Cortex of kidney (tissue), 1 donor: ENCODE measurements around the gene LCOR.
"Not testable (repeated sequence)": the region's sequence is repeated elsewhere in the genome, so short reads cannot be mapped to it uniquely, and the experiment has no call there.

Source experiments
- DNase-seq: peaks from one replicate; lab custom pipeline; 2025; lab: John Stamatoyannopoulos, UW

Gene LCOR

DNA sequence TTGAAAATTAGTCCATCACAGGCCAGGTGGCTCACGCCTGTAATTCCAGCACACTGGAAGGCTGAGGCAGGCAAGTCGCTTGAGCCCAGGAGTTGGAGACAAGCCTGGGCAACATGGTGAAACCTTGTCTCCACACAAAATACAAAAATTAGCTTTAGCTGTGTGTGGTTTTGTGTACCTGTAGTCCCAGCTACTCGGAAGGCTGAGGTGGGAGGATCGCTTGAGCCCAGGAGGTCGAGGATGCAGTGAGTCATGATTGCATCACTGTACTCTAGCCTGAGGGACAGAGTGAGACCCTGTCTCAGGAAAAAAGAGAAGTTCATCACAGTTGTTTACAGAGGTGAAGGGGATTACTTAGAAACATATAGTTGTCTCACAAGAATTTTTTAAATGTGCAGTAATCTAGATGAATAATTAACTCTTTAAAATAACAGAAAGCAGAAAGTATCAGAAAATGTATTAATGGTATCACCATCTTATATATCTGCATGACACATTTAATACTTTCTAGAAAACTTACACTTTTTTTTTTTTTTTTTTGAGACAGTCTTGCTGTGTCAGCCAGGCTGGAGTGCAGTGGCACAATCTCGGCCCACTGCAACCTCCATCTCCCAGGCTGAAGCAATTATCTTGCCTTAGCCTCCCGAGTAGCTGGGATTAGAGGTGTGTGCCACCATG lies 8.9 kb downstream of the LCOR start:
- DNase-seq: no peak

GRCh38 chr10:96842896-96843723 lies 11.0 kb downstream of the LCOR start:
- DNase-seq: no peak

GRCh38 chr10:96843823-96844222 lies 11.7 kb downstream of the LCOR start:
- DNase-seq: no peak

DNA sequence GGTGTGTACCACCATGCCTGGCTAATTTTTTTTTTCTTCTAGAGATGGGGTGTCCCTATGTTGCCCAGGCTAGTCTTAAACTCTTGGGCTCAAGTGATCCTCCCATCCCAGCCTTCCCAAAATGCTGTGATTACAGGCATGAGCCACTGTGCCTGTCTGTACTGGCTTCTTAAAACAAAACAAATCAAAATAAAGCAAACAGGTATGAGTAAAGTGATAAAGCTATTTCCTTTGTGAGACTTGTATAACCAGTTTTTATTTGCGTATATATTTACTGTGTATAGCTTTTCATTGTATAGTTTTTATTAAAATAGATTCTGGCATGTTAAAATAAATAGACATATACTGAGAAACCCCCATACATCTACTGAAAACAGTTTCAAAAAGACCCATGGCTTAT lies 14.3 kb downstream of the LCOR start:
- no peak for DNase-seq

DNA sequence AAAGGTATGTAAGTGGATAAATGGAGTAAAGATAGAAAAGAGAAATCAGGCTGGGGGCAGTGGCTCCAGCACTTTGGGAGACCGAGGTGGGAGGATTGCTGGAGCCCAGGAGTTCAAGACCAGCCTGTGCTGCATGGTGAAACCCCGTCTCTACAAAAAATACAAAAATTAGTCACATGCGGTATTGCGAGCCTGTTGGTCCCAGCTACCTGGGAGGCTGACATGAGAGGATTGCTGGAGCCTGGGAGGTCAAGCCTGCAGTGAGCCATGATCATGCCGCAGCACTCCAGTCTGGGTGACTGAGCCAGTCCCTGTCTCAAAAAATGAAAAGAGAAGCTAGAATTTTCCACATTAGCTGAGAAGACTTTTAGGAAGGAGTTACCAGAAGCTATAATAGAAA lies 14.8 kb downstream of the LCOR start:
- DNase-seq: no peak

DNA sequence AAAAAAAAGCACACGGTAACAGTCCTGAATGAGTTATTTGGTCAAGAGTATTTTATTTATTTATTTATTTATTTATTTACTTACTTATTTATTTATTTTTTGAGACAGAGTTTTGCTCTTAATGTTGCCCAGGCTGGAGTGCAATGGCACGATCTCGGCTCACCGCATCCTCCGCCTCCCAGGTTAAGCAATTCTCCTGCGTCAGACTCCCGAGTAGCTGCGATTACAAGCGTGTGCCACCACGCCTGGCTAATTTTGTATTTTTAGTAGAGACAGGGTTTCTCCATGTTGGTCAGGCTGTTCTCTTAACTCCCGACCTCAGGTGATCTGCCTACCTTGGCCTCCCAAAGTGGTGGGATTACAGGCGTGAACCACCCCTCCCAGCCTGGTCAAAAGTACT lies 15.3 kb downstream of the LCOR start:
- not testable (repeated sequence) for DNase-seq

DNA sequence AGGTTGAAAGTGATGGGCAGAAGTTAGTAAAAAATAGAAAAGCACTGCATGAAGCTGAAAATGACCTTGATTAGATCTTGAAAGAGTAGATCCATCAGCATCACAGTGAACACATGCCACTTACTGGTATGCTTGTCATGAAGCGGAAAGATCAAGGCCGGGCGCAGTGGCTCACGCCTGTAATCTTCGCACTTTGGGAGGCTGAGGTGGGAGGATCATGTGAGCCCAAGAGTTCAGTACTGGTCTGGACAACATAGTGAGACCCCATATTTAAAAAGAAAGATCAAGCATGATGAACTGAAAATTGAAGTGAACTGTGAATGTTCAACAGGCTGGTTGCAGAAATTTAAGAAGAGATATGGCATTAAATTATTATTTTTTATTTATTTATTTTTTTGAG lies 18.0 kb downstream of the LCOR start:
- DNase-seq: no peak

- DNase-seq: no peak
These were observed 18.7 kb downstream of the LCOR start for GRCh38 chr10:96850825-96851224.

DNA sequence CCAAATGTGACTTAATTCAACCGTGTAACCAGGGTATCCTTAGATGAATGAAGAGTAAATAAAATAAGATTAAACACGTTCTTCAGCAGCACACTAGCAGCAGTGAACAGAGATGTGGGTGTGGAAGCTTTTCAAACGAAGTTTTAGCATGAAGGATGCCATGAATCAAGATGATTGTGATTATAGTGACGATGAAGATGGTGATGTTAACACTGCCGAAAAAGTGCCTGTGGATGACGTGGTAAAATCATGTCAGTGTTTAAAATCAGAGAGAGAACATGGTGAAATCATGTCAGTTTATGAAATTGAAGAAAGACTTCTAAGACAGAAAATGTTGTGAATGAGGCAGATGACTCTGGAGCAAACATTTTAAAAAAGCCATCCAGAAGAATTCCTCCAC lies 19.2 kb downstream of the LCOR start:
- no peak for DNase-seq

- DNase-seq: no peak
These were observed 24.2 kb downstream of the LCOR start for GRCh38 chr10:96856317-96856716.

DNA sequence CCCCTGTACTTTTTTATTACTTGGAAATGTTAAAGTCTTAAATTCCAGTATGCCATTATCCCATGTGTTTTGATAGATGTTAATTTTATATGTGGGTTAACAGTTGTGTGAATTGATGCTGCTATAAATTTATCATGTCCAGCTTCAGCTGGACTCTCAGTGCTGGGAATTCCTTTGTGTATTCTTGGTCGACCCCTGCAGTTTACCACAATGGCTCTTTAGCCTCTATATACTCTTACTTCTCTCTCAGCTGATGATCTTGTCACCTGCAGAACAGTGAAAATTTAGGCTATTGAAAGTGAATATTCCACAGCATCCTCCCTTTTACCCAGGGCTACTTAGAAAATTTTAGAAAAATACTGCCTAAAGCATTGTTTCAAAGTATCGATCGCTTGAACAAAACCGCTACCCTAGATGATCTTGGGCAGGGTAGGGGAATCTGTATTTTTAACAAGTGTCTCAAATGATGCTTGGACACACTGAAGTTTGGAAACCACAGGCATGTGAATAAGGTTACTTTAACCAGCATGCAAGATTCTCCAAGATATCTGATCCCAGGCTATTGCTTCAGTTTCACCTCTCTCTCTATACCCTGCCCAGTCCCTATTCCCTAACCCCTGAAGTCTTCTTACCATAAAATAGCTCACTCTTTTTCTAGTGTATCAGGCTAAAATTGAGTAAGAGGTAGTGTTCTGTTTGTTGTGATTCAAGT lies 25.4 kb downstream of the LCOR start:
- DNase-seq: no peak

GRCh38 chr10:96858038-96858705 lies 26.1 kb downstream of the LCOR start:
- no peak for DNase-seq

GRCh38 chr10:96858706-96859050 lies 26.6 kb downstream of the LCOR start:
- no peak for DNase-seq

DNA sequence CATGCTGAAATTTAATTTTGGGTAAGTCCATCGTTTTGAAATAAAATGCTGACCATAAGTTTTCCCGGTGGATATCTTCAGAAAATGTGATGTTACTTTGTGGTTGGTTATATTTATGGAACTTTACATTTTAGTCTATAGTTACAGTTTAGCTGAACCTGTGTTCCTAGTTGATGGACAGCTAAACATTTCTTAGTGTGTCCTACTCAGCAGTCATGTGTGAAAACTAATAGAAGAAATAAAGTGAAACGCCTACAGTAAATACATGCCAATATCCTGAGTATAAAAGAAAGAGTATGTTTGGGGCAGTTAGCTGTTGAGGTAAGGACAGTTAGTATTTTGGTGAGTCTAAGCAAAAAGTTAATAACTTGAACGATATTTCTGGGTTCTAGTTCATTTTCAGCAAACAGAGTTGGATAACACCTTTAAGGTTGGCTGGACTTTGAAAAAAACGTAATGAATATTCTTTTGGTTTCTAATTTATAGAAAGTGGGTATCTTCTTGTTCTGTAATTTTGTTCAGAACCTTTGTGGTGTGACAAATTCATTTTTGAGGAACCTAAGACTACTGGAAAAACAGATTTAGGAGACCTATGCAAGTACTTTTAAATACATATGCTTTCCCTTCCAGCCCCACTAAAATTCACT lies 28.7 kb downstream of the LCOR start:
- no peak for DNase-seq

DNA sequence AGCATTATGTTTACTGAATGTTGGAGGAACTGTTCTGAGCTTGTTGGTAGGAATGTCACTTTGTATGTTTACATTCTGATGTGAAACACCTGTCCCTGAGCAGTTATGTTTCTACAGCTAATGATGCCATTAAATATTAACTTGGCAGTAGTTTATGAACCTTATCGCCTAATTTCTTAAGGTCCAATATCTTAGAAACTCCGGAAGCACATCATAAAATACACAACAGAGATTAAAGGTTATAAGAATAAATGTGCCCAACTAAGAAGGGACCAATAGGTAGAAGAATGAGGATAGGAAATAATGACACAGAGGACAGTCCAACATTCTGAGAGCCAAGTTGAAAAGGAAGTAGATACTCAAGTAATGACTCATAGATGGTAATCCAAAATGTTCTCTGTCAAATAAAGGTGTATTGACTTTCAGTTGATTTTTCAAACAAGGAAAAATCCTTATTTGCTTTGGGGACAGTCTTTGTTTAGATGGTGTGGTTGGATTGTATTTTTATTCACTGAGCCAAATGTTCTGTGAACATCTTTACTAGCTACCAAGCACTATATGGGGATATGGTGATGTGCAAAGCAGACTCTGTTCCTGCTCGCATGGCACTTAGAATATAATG lies 31.9 kb downstream of the LCOR start:
- DNase-seq: no peak

DNA sequence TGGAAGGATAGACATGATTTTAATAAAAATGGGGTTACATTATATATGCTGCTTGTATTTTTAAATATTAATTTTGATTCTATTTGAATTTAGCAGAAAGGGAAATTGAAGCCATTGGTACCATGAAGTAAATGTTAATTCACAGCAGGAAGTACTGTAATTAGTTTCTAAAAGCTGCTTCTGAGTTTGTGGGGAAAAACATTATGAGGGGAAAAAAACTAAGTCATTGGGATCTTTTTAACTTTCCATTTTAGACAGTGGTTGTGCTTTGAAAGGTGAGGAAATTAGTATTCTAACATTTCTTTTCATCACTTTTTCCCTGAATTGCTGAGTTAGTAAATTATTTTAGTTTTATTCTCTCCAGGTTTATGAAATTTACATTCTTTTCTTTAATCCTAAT lies 41.0 kb downstream of the LCOR start:
- no peak for DNase-seq

GRCh38 chr10:96873756-96874467 lies 41.8 kb downstream of the LCOR start:
- DNase-seq: no peak

- no peak for DNase-seq
These were observed 46.0 kb downstream of the LCOR start for GRCh38 chr10:96878057-96878456.

DNA sequence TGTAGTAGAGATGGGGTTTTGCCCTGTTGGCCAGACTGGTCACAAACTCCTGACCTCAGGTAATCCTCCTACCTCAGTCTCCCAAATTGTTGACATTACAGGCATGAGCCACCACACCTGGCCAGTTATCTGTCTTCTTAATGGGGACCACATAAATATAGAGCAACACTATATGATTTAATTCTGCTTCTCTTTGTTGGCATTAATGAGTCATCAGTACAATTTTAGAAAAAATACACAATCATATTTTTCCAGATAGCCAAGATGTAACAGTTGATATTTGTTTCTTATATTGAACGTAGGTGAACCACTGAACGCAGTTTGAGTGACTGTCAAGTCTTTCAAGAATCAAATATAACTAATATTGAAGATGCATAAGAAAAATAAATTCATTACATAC lies 48.5 kb downstream of the LCOR start:
- no peak for DNase-seq

- DNase-seq: no peak
These were observed 57.5 kb downstream of the LCOR start for GRCh38 chr10:96889415-96890171.
